Stimulated activated CD4-positive, alpha-beta T cell treated with anti-CD3 and anti-CD28 coated beads, Interleukin-4, amount 100 ng/mL, for 48 hours (primary cell): Measurements from ENCODE around the gene CEP170.

Source experiments
- DNase-seq, 2 donors: peaks; one replicate each; pipeline ENCODE4 v3.0.0-alpha.2; 2020; ENCODE audit warnings: low read depth in 2 of 2

The CEP170 gene

GRCh38 chr1:243267914-243268653 is 13.0 kb upstream of the CEP170 start:
- DNase-seq, result no peak

GRCh38 chr1:243267471-243267880 is 12.4 kb upstream of the CEP170 start:
- DNase-seq, result no peak

- no peak for DNase-seq
Observed at GRCh38 chr1:243266231-243266630, 11.2 kb upstream of the CEP170 start.

- no peak for DNase-seq
Observed at GRCh38 chr1:243264717-243265116, 9.6 kb upstream of the CEP170 start.

GRCh38 chr1:243261390-243261789 is 6.3 kb upstream of the CEP170 start:
- DNase-seq, result no peak

- DNase-seq, result no peak
Observed at GRCh38 chr1:243260221-243260880, 5.3 kb upstream of the CEP170 start.

- DNase-seq, result no peak
Observed at GRCh38 chr1:243258731-243259130, 3.6 kb upstream of the CEP170 start.

- DNase-seq, result no peak
Observed at GRCh38 chr1:243257189-243257588, 2.1 kb upstream of the CEP170 start.

GRCh38 chr1:243256590-243256989 is 1.5 kb upstream of the CEP170 start:
- no peak for DNase-seq

GRCh38 chr1:243255791-243256512 is 871 bp upstream of the CEP170 start, which contains the start of gene SDCCAG8:
TSS of gene SDCCAG8 (plus strand) at chr1:243256041. CDS start at chr1:243256174, 133 bp downstream.
- peak; percentile 82 to 93 for DNase-seq

GRCh38 chr1:243254233-243254926 is 701 bp downstream of the CEP170 start:
- peak; percentile 60 to 61 for DNase-seq

GRCh38 chr1:243253926-243254232 is 1.2 kb downstream of the CEP170 start:
- no peak for DNase-seq

- DNase-seq, result no peak
Observed at GRCh38 chr1:243253211-243253925, 1.7 kb downstream of the CEP170 start.

GRCh38 chr1:243251539-243251938 is 3.5 kb downstream of the CEP170 start:
- no peak for DNase-seq

GRCh38 chr1:243250102-243250501 is 5.0 kb downstream of the CEP170 start:
- no peak for DNase-seq

- DNase-seq, result no peak
Observed at GRCh38 chr1:243249214-243249613, 5.9 kb downstream of the CEP170 start.

GRCh38 chr1:243247901-243248300 is 7.2 kb downstream of the CEP170 start:
- no peak for DNase-seq

GRCh38 chr1:243246916-243247315 is 8.2 kb downstream of the CEP170 start:
- DNase-seq, result no peak

GRCh38 chr1:243244432-243244841 is 10.6 kb downstream of the CEP170 start:
- no peak for DNase-seq

GRCh38 chr1:243236604-243237252 is 18.4 kb downstream of the CEP170 start:
- no peak for DNase-seq
